SK-N-SH (cell line): ENCODE data around the gene TSR2. TPM values are rescaled to one million over a fixed set of nuclear protein-coding genes. Genes with fewer than 3 reads are reported as not detected.

Experiments
- CTCF ChIA-PET: fragments of 300-600, 350-600 bp; formaldehyde crosslinking; extraction: SDS; loops from one replicate; lab custom pipeline; 2021; lab: Yijun Ruan, JAX
- POLR2A ChIA-PET: fragments of 350-600 bp; sonication (Branson Sonifier 250); formaldehyde crosslinking; extraction: SDS; loops from one replicate; lab custom pipeline; 2020; ENCODE audit warnings: antibody characterized with exemption, inconsistent platforms; lab: Yijun Ruan, JAX
- DNase-seq: peaks from one replicate; pipeline ENCODE4 v3.0.0; 2012
- H2AFZ ChIP-seq: fragments of 200-600 bp; sonication (generic); 2 replicates; pipeline ENCODE4 v1.8.1; 2016; ENCODE audit warnings: antibody characterized with exemption, mild to moderate bottlenecking, low read depth
- H3F3A ChIP-seq: fragments of 200-600 bp; sonication (generic); replicated peaks from 2 replicates; pipeline ENCODE3; 2016; ENCODE audit warnings: antibody characterized with exemption, mild to moderate bottlenecking; ENCODE audit not compliant: insufficient read depth
- H3K27ac ChIP-seq, 2 experiments: fragments of 200-500 bp in 1 of 2; fragments of 200-600 bp in 1 of 2; sonication (Bioruptor generic) in 1 of 2; sonication (generic), shearing (Covaris generic) in 1 of 2; 2 replicates each; pipeline versions ENCODE4 v1.5.1 to v1.6.1; 2014 to 2016; ENCODE audit warnings: low read depth in 2 of 2, inconsistent platforms in 1 of 2, low read length in 1 of 2, mild to moderate bottlenecking in 1 of 2, mixed read lengths in 1 of 2
- H3K27me3 ChIP-seq: fragments of 200-600 bp; sonication (generic), shearing (Covaris generic); 2 replicates; pipeline ENCODE4 v1.6.1; 2016; ENCODE audit warnings: mixed run types; ENCODE audit not compliant: insufficient read depth
- H3K36me3 ChIP-seq, 2 experiments: fragments of 200-500 bp in 1 of 2; fragments of 200-600 bp in 1 of 2; sonication (Bioruptor generic) in 1 of 2; sonication (generic) in 1 of 2; replicated peaks in 1 of 2; 2 replicates each; pipeline versions ENCODE3 to v1.5.1; 2014 to 2016; ENCODE audit warnings: low read length in 1 of 2, mild to moderate bottlenecking in 1 of 2; ENCODE audit not compliant: insufficient read depth in 2 of 2, control insufficient read depth in 1 of 2
- H3K4me1 ChIP-seq, 2 experiments: fragments of 200-500 bp in 1 of 2; fragments of 200-600 bp in 1 of 2; sonication (Bioruptor generic) in 1 of 2; sonication (generic), shearing (Covaris generic) in 1 of 2; 2 replicates each; pipeline versions ENCODE4 v1.5.1 to v1.6.1; 2014 to 2016; ENCODE audit warnings: low read depth in 1 of 2, low read length in 1 of 2, mixed run types in 1 of 2; ENCODE audit not compliant: insufficient read depth in 2 of 2, control insufficient read depth in 1 of 2
- H3K4me2 ChIP-seq: fragments of 200-600 bp; sonication (generic), shearing (Covaris generic); 2 replicates; pipeline ENCODE4 v1.6.1; 2017; ENCODE audit warnings: mixed run types
- H3K4me3 ChIP-seq, 2 experiments: fragments of 200-500 bp in 1 of 2; fragments of 200-600 bp in 1 of 2; sonication (Bioruptor generic) in 1 of 2; sonication (generic), shearing (Covaris generic) in 1 of 2; 2 replicates each; pipeline versions ENCODE4 v1.5.1 to v1.8.1; 2014 to 2016; ENCODE audit warnings: low read depth in 2 of 2, inconsistent platforms in 1 of 2, low read length in 1 of 2, mild to moderate bottlenecking in 1 of 2, mixed read lengths in 1 of 2, moderate library complexity in 1 of 2
- H3K79me2 ChIP-seq: fragments of 200-600 bp; sonication (generic); 2 replicates; pipeline ENCODE4 v1.8.1; 2017; ENCODE audit warnings: mild to moderate bottlenecking; ENCODE audit not compliant: insufficient read depth
- H3K9ac ChIP-seq: fragments of 200-600 bp; sonication (generic); 2 replicates; pipeline ENCODE4 v1.6.1; 2017; ENCODE audit warnings: mixed run types
- H3K9me2 ChIP-seq: fragments of 200-600 bp; sonication (generic); 2 replicates; pipeline ENCODE4 v1.6.1; 2017; ENCODE audit warnings: mixed run types
- H3K9me3 ChIP-seq: fragments of 200-600 bp; sonication (generic); 2 replicates; pipeline ENCODE4 v1.6.1; 2017; ENCODE audit warnings: mixed run types, mild to moderate bottlenecking, moderate library complexity
- H4K20me1 ChIP-seq: fragments of 200-600 bp; sonication (generic); 2 replicates; pipeline ENCODE4 v1.6.1; 2017; ENCODE audit warnings: mild to moderate bottlenecking, mixed run types; ENCODE audit not compliant: insufficient read depth
- CHD2 ChIP-seq: fragments of 150-350 bp; IDR thresholded peaks from 2 replicates; pipeline ENCODE4 v1.6.1; 2018; ENCODE audit warnings: low read length; ENCODE audit not compliant: partially characterized antibody
- ELF1 ChIP-seq: IDR thresholded peaks from 2 replicates; pipeline ENCODE4 v1.4.0; 2012
- EZH2phosphoT487 ChIP-seq: fragments of 200-600 bp; sonication (generic); IDR thresholded peaks from 2 replicates; pipeline ENCODE4 v1.6.1; 2017; ENCODE audit warnings: low read depth, mixed run types, mild to moderate bottlenecking, antibody characterized with exemption, moderate library complexity, borderline replicate concordance
- FOSL2 ChIP-seq: IDR thresholded peaks from 2 replicates; pipeline ENCODE4 v1.4.0; 2012; ENCODE audit warnings: low read depth, mild to moderate bottlenecking, moderate library complexity, borderline replicate concordance
- FOXJ3 ChIP-seq: sonication (generic); formaldehyde crosslinking; IDR thresholded peaks from 2 replicates; pipeline ENCODE4 v1.5.1; 2020; ENCODE audit warnings: mild to moderate bottlenecking, missing genetic modification reagents
- GATA2 ChIP-seq: sonication (generic); formaldehyde crosslinking; IDR thresholded peaks from 2 replicates; pipeline ENCODE4 v1.5.0; 2020; ENCODE audit warnings: mild to moderate bottlenecking, missing genetic modification reagents
- IRF3 ChIP-seq: fragments of 150-350 bp; IDR thresholded peaks from 2 replicates; pipeline ENCODE4 v1.6.1; 2016; ENCODE audit warnings: mild to moderate bottlenecking, low read depth, low read length
- JUND ChIP-seq: IDR thresholded peaks from 2 replicates; pipeline ENCODE4 v1.4.0; 2012
- MXI1 ChIP-seq: IDR thresholded peaks from 2 replicates; pipeline ENCODE4 v1.6.1; 2012; ENCODE audit warnings: mild to moderate bottlenecking, low read depth, low read length, improper control_type of control experiment
- NFIC ChIP-seq: IDR thresholded peaks from 2 replicates; pipeline ENCODE4 v1.4.0; 2012; ENCODE audit warnings: borderline replicate concordance
- NRF1 ChIP-seq: IDR thresholded peaks from 2 replicates; pipeline ENCODE4 v1.6.1; 2012; ENCODE audit warnings: low read depth, mild to moderate bottlenecking, low read length
- POLR2AphosphoS5 ChIP-seq: IDR thresholded peaks from 2 replicates; pipeline ENCODE4 v1.6.1; 2012; ENCODE audit warnings: low read depth, low read length
- RCOR1 ChIP-seq: fragments of 150-350 bp; IDR thresholded peaks from 2 replicates; pipeline ENCODE4 v1.6.1; 2017; ENCODE audit warnings: antibody characterized with exemption, low read length
- REST ChIP-seq: IDR thresholded peaks from 2 replicates; pipeline ENCODE4 v1.6.1; 2012; ENCODE audit warnings: mild to moderate bottlenecking, low read depth, low read length, moderate library complexity
- RFX5 ChIP-seq: IDR thresholded peaks from 2 replicates; pipeline ENCODE4 v1.6.1; 2012; ENCODE audit warnings: mild to moderate bottlenecking, improper control_type of control experiment, low read length
- RXRA ChIP-seq: IDR thresholded peaks from 2 replicates; pipeline ENCODE4 v1.4.0; 2012; ENCODE audit warnings: low read depth, mild to moderate bottlenecking, borderline replicate concordance
- SMC3 ChIP-seq: IDR thresholded peaks from 2 replicates; pipeline ENCODE4 v1.6.1; 2012; ENCODE audit warnings: low read depth, low read length, improper control_type of control experiment
- WGBS: methylation state at CpG from one replicate; pipeline ENCODE4 v1.1.6; 2017; ENCODE audit warnings: low lambda C conversion rate; 5-methylcytosine and 5-hydroxymethylcytosine counted together
- polyA plus RNA-seq, 3 experiments: library from polyadenylated mRNA; depleted of rRNA; stranded (reverse); fragments of >200 nt; gene quantifications; 2 replicates each; pipeline ENCODE4 v1.2.3, GENCODE V29; 2012
- TF ChIP-seq, protein P1 (sequence below): IDR thresholded peaks from 2 replicates; pipeline ENCODE4 v1.4.0; 2012; ENCODE audit warnings: low read depth
- TF ChIP-seq, protein P2 (sequence below): fragments of 200-600 bp; sonication (generic); IDR thresholded peaks from 2 replicates; pipeline ENCODE4 v1.6.1; 2017; ENCODE audit warnings: antibody characterized with exemption, mild to moderate bottlenecking, moderate library complexity

Gene TSR2
- polyA plus RNA-seq, 1 of the 3 experiments (the other 2 are of a cell fraction): 32.8 TPM

GRCh38 chrX:54439960-54440871 is at the start of gene TSR2 (continued):
- no peak for TF ChIP-seq IRF3
- TF ChIP-seq, protein P1, sequence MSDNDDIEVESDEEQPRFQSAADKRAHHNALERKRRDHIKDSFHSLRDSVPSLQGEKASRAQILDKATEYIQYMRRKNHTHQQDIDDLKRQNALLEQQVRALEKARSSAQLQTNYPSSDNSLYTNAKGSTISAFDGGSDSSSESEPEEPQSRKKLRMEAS: peak; percentile 77
- TF ChIP-seq GATA2 (CRISPR knock-in tag): no peak
- no peak for TF ChIP-seq NFIC
- TF ChIP-seq RCOR1: no peak
- TF ChIP-seq ELF1: peak; percentile 91
- TF ChIP-seq SMC3: peak; percentile 12; the same call in 1 of the 2 replicates
- TF ChIP-seq CHD2: peak; percentile 51
- no peak for TF ChIP-seq RXRA
- peak; percentile 70 for TF ChIP-seq POLR2AphosphoS5
- TF ChIP-seq FOXJ3 (CRISPR knock-in tag): no peak
- TF ChIP-seq, protein P2, sequence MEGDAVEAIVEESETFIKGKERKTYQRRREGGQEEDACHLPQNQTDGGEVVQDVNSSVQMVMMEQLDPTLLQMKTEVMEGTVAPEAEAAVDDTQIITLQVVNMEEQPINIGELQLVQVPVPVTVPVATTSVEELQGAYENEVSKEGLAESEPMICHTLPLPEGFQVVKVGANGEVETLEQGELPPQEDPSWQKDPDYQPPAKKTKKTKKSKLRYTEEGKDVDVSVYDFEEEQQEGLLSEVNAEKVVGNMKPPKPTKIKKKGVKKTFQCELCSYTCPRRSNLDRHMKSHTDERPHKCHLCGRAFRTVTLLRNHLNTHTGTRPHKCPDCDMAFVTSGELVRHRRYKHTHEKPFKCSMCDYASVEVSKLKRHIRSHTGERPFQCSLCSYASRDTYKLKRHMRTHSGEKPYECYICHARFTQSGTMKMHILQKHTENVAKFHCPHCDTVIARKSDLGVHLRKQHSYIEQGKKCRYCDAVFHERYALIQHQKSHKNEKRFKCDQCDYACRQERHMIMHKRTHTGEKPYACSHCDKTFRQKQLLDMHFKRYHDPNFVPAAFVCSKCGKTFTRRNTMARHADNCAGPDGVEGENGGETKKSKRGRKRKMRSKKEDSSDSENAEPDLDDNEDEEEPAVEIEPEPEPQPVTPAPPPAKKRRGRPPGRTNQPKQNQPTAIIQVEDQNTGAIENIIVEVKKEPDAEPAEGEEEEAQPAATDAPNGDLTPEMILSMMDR: peak; percentile 47
- TF ChIP-seq JUND: no peak
- TF ChIP-seq EZH2phosphoT487: no peak

GRCh38 chrX:54397113-54397512 is 43.1 kb upstream of the TSR2 start:
- Histone ChIP-seq H2AFZ (no peak overlapping the region), H3K4me1 (no peaks in the 10 kb centered on the region)
- TF ChIP-seq NRF1 (no peak), CHD2 (no peak), MXI1 (no peak), RFX5 (no peak), REST (no peak), GATA2 (CRISPR knock-in tag) (no peak), IRF3 (no peak), RXRA (no peak), FOSL2 (no peak)
- TF ChIP-seq, all 33 proteins: peak for 0
- POLR2A ChIA-PET: no interaction called here
- Histone ChIP-seq H3K4me3 (no peak overlapping the region), H3K79me2 (no peaks in the 10 kb centered on the region), H3K27me3 (peaks cover 12% of the 10 kb centered on the region; the same call in 1 of the 2 replicates), H3K9ac (no peak overlapping the region), H3K4me2 (no peak overlapping the region), H3K9me3 (no peaks in the 10 kb centered on the region), H4K20me1 (no peaks in the 10 kb centered on the region), H3K9me2 (no peaks in the 10 kb centered on the region), H3K27ac (no peak overlapping the region), H3K36me3 (no peaks in the 10 kb centered on the region), H3F3A (no peaks in the 10 kb centered on the region)
- CTCF ChIA-PET: interaction anchor here (0.6 kb wide), 1 partner anchor 1528 kb away, joined by 3 read pairs; no protein-coding TSS in a partner anchor
- DNase-seq: no peak
- WGBS: 33% methylated on average over 1 of the region's 1 CpG
